ENCODE results near the gene AIFM3.

- no peak for TF ChIP-seq USF2 (IDR thresholded peaks at IDR 0.05; ENCODE audit: low read depth, low read length)
- no peak for TF ChIP-seq CTCF (conservative IDR thresholded peaks at IDR 0.05; ENCODE audit: low read depth, low read length)
- TF ChIP-seq SMC3 (IDR thresholded peaks at IDR 0.05; ENCODE audit: low read depth, low read length): no peak
- no peak for TF ChIP-seq POLR2A (IDR thresholded peaks at IDR 0.05; ENCODE audit: low read depth, low read length)
- TF ChIP-seq MAZ (IDR thresholded peaks at IDR 0.05; ENCODE audit: borderline replicate concordance, low read depth, low read length): no peak
- TF ChIP-seq FOS (IDR thresholded peaks at IDR 0.05; ENCODE audit: low read depth, low read length): no peak
- TF ChIP-seq NFE2L2 (IDR thresholded peaks at IDR 0.05; ENCODE audit: low read depth, low read length): no peak
- TF ChIP-seq RFX5 (IDR thresholded peaks at IDR 0.05; ENCODE audit: low read depth, low read length): no peak
- TF ChIP-seq MAFK (IDR thresholded peaks at IDR 0.05; ENCODE audit: low read depth, low read length): no peak
- TF ChIP-seq RAD21 (IDR thresholded peaks at IDR 0.05; ENCODE audit: low read length): no peak
- TF ChIP-seq MXI1 (IDR thresholded peaks at IDR 0.05; ENCODE audit: borderline replicate concordance, low read depth, low read length): no peak
Observed at GRCh38 chr22:20955548-20955947, 11.5 kb upstream of the AIFM3 start.

All from IMR-90 (cell line).